Measurements from ENCODE around the gene LMTK2.

The LMTK2 gene

DNA sequence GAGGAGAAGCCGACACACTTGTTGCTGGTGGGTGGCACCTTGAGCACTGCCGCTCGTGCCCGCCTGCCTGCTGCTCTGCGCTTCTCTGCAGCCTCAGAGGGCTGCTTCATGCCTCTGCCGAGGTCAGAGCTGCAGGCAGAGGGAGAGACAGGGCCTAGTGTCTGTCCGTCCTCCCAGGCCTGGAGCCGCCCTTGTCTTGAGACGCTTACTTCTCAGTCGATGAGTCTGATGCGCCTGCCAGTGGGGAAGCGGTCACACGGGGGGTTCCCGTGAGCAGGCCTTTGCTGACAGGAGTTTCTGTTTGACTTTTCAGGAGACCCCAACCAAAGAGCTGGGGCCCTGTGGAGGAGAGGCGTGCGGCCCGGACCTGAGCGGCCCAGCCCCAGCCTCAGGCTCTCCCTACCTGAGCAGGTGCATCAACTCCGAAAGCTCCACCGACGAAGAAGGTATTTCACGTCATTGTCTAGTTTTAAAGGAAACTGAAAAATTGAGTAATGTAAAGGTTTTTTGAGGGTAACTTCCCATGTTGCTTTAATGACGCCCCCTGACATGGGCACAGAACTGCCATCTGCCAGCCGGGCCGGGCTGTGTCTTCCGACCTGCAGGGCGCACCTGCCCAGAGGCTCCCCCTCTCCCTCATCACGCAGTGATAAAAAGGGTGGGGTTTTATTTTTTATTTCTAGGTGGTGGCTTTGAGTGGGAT is 96.8 kb downstream of the LMTK2 start:
- DNase-seq (ENCODE audit: low read depth in 2 of 2): no peak

DNA sequence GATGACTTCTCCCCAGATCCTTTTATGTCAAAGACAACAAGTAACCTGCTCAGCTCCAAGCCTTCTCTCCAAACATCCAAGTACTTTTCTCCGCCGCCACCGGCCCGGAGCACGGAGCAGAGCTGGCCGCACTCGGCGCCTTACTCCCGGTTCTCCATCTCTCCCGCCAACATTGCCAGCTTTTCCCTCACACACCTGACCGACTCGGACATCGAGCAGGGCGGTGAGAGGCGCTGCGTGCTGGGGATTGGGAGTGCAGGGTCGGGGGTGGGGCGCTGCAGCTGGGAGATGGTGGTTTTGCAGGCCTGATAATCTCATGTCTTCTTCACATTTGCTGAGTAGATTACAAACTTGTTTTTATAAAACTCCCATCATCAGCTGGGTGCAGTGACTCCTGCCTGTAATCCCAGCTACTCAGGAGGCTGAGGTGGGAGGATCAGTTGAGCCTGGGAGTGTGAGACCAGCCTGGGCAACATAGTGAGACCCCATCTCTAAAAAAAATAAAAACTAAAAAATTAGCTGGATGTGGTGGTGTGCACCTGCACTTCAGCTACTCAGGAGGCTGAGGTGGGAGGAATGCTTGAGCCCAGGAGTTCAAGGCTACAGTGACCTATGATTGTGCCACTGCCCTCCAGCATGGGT is 97.4 kb downstream of the LMTK2 start:
- DNase-seq (ENCODE audit: low read depth in 2 of 2): no peak

GRCh38 chr7:98204670-98205069 is 98.0 kb downstream of the LMTK2 start:
- no peak for DNase-seq (ENCODE audit: low read depth in 2 of 2)

DNA sequence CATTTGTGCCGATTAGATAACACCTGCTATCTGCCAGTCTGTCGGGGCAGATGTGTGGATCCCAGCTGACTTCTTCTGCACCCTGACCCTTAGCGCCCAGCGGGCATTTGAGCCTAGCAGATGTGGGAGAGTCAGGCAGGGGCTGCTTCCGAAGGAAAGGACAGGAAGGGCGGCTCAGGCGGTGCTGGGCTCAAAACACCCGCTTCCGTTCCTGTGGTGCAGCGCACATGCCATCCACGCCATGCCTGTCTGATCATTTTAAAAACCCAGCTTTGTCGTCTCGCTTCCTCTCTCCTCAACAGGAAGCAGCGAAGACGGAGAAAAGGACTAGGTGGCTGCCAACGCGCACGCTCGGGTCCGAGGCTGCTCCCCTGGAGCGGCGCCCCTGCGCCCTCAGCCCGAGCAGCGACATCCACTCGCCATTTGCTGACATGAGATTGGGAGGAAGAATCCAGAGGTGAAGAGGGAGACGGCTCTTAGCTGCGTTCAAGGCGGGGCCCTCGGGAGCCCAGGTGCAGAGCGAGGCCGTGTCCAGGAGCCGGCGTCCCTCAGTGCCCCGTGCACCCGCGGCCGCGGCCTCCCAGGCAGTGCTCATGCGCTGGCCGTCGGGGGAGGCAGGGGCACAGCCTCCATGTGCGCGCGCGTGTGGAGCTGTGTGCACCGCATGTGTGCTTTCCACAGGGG is 98.6 kb downstream of the LMTK2 start:
- DNase-seq (ENCODE audit: low read depth in 2 of 2): no peak

DNA sequence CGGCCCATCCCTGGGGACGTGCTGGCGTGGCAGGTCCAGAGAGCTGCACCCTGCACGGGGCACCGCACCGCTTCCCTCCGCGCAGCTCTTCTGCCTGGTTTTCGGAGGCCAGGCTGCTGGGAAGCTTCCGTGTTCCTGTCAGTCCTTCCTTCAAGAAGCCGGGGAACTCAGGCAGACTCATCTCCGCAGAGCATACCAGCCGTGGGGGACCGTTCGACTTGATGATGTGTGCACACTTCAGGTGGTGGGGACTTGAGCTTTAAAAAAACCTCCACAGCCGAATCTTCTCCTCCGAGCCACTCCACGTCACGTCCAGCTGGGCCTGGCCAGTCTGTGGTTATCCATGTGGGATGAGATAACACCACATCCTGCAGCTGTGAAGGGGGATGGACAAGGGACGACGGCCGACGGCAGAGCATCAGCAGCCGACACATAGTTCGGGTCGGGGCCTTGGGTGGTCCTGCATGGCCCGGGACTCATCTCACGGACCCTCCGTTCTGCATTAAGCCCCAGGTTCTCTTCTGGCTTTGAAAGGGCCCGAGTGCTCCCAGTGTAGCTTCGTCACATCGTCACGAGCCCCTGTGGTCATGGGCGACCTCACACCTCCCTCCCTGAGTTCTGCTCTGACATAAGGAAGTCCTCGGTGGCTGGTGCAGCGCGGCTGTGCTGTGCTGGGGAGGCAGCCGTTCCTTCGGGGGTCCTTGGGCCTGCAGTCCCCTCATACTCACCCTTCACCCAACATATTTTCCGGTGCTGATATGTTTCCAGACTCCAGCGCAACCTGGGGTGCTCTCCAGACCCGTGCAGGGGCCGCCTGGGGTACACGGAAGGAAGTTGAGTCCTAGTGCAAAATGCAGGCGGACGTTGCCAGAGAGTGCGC is 100.0 kb downstream of the LMTK2 start:
- DNase-seq (ENCODE audit: low read depth in 2 of 2): no peak

GRCh38 chr7:98209166-98209920 is 102.7 kb downstream of the LMTK2 start:
- no peak for DNase-seq (ENCODE audit: low read depth in 2 of 2)

- no peak for DNase-seq (ENCODE audit: low read depth in 2 of 2)
These were observed 104.0 kb downstream of the LMTK2 start for GRCh38 chr7:98210513-98211220.

DNA sequence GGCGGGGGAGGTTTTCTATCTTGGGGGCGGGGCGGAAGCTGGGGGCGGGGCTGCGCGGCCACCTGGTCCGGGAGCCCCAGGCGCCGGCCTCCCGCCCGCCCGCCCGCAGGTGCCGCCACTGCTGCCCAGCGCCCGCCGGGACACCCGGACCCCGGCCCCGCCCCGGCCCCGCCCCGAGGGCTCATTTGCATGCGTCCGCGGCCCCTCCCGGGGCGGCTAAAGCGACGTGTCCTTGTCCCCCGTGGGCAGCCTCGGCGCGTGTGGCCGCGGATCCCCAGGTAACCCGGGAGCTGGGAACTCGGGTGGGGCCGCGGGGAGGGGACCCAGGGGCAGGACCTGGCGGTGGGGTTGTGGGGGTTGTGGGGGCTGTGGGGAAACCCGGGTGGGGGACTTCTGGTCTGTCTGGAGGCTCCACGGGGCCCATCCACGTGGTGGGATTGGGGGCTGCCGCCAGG is 104.6 kb downstream of the LMTK2 start, which contains the start of gene BHLHA15:
TSS of gene BHLHA15 (plus strand) at position 219 of the 455 bp plus-strand sequence. CDS start 871 bp downstream, outside the sequence.
- DNase-seq (ENCODE audit: low read depth in 2 of 2): no peak

- DNase-seq (ENCODE audit: low read depth in 2 of 2): no peak
These were observed 105.2 kb downstream of the LMTK2 start for GRCh38 chr7:98211676-98212531.

GRCh38 chr7:98212532-98213041 is 105.9 kb downstream of the LMTK2 start:
- DNase-seq (ENCODE audit: low read depth in 2 of 2): no peak

GRCh38 chr7:98213296-98213887 is 106.7 kb downstream of the LMTK2 start:
- no peak for DNase-seq (ENCODE audit: low read depth in 2 of 2)

GRCh38 chr7:98213888-98214810 is 107.5 kb downstream of the LMTK2 start:
- no peak for DNase-seq (ENCODE audit: low read depth in 2 of 2)

DNA sequence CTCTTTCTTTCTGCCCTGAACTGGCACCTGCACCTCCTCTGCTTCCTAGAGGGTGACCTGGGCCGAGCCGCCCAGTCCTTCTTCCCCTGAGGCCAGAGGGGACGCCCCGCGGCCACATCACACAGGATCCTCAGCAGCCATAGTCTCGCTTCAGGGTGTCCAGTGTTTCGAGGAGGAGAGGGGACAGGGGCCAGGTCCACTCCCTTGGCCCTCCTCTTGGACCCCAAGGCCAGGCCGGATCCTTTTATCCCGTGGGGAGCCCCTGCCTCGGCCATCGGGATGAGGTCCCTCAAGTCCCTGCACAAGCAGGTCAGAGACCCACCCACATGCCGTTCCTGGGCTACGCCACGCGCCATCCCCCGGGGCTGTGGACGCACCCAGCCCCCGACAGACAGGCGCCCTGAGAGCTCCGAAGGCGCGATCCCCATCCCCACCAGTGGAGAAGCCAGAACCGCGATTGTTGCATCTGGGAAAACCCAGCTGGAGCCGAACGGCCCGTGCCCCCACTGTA is 108.2 kb downstream of the LMTK2 start:
- DNase-seq (ENCODE audit: low read depth in 2 of 2): no peak

GRCh38 chr7:98215561-98216495 is 109.2 kb downstream of the LMTK2 start:
- DNase-seq (ENCODE audit: low read depth in 2 of 2): no peak

DNA sequence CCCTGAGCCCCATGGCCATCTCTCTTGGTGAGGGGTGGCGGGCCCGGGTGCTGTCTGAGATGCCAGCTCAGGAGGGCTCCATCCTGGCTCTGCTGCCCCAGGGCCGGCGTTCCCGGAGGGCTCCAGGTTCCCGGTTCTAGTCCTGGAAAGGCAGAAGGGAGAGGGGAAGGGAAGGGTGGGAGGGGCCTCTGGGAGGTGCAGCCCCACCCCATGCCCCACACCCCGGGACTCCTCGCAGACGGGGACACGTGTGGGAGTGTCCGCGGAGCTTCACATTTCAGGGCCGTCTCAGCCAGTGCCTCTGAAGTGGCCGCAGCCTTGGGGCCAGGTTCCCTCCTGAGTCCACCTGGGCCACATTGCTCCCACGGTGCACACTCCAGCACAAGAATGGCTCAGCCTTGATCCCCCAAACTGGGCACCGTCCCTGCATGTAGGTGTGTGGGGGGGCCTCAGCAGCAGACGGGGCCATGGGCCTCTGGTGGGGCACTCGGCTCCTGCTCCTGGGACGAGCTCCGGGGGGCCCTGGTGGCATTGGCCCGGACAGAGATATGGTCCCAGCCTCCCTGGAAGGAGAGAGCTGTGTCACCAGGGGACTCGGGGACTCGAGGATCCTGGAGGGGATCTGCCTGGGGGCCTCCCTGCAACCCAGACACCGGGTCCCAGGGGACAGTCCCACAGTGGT is 110.4 kb downstream of the LMTK2 start:
- DNase-seq (ENCODE audit: low read depth in 2 of 2): no peak
